Erythroblast (primary cell): Measurements from ENCODE around the gene MAP4K2.

ENCODE experiments used
- GATA1 ChIP-seq: IDR thresholded peaks from 2 replicates; pipeline ENCODE4 v1.6.1; 2011; ENCODE audit warnings: low read depth, mild to moderate bottlenecking, control low read depth, low read length, moderate library complexity
- POLR2A ChIP-seq: IDR thresholded peaks from 2 replicates; pipeline ENCODE4 v1.6.1; 2011; ENCODE audit warnings: mild to moderate bottlenecking, low read length

- TF ChIP-seq POLR2A, result no peak
- no peak for TF ChIP-seq GATA1
These were observed 9.5 kb downstream of the MAP4K2 start for GRCh38 chr11:64793271-64794160.
